SKM-1 (cell line): ENCODE data around the gene ABRACL.
"Not testable (repeated sequence)": the region's sequence is repeated elsewhere in the genome, so short reads cannot be mapped to it uniquely, and the experiment has no call there.

Experiments used
- DNase-seq: peaks from one replicate; lab custom pipeline; 2025; ENCODE audit not compliant: unreplicated experiment; lab: John Stamatoyannopoulos, UW

The ABRACL gene

GRCh38 chr6:139010674-139011073 lies 17.9 kb upstream of the ABRACL start:
- no peak for DNase-seq

GRCh38 chr6:139011980-139012379 lies 16.6 kb upstream of the ABRACL start:
- no peak for DNase-seq

- no peak for DNase-seq
Observed at GRCh38 chr6:139013185-139013800, 15.3 kb upstream of the ABRACL start.

GRCh38 chr6:139014945-139015344 lies 13.6 kb upstream of the ABRACL start:
- DNase-seq = no peak

GRCh38 chr6:139016337-139017213 lies 12.0 kb upstream of the ABRACL start:
- peak; percentile 27 for DNase-seq

- DNase-seq = no peak
Observed at GRCh38 chr6:139017227-139017626, 11.3 kb upstream of the ABRACL start.

- no peak for DNase-seq
Observed at GRCh38 chr6:139019722-139020121, 8.8 kb upstream of the ABRACL start.

- DNase-seq = no peak
Observed at GRCh38 chr6:139020689-139021088, 7.9 kb upstream of the ABRACL start.

GRCh38 chr6:139025416-139025815 lies 3.1 kb upstream of the ABRACL start:
- not testable (repeated sequence) for DNase-seq

GRCh38 chr6:139027620-139028182 lies 844 bp upstream of the ABRACL start:
- no peak for DNase-seq

- DNase-seq = no peak
Observed at GRCh38 chr6:139028215-139028657, 309 bp upstream of the ABRACL start.

GRCh38 chr6:139029470-139030227 lies 1.1 kb downstream of the ABRACL start:
- peak; percentile 34 for DNase-seq

- peak; percentile 61 for DNase-seq
Observed at GRCh38 chr6:139030228-139030963, 1.9 kb downstream of the ABRACL start.

- DNase-seq = no peak
Observed at GRCh38 chr6:139037490-139037889, 8.9 kb downstream of the ABRACL start.

GRCh38 chr6:139044250-139044649 lies 15.7 kb downstream of the ABRACL start:
- DNase-seq = no peak

GRCh38 chr6:139047677-139048076 lies 19.1 kb downstream of the ABRACL start:
- DNase-seq = no peak

- DNase-seq = not testable (repeated sequence)
Observed at GRCh38 chr6:139048912-139049311, 20.4 kb downstream of the ABRACL start.

- DNase-seq = not testable (repeated sequence)
Observed at GRCh38 chr6:139050131-139050769, 21.7 kb downstream of the ABRACL start.

GRCh38 chr6:139050770-139051313 lies 22.3 kb downstream of the ABRACL start:
- no peak for DNase-seq
